ENCODE data around the gene OR4D10. TPM values are rescaled to one million over a fixed set of nuclear protein-coding genes. Genes with fewer than 3 reads are reported as not detected.
A peak's percentile ranks its signal among the peaks of the same experiment; 100 is the strongest.
"Not testable (repeated sequence)": the region's sequence is repeated elsewhere in the genome, so short reads cannot be mapped to it uniquely, and the experiment has no call there.

OR4D10 gene
- total RNA-seq, 4 donors from 2014 or later: not detected

DNA sequence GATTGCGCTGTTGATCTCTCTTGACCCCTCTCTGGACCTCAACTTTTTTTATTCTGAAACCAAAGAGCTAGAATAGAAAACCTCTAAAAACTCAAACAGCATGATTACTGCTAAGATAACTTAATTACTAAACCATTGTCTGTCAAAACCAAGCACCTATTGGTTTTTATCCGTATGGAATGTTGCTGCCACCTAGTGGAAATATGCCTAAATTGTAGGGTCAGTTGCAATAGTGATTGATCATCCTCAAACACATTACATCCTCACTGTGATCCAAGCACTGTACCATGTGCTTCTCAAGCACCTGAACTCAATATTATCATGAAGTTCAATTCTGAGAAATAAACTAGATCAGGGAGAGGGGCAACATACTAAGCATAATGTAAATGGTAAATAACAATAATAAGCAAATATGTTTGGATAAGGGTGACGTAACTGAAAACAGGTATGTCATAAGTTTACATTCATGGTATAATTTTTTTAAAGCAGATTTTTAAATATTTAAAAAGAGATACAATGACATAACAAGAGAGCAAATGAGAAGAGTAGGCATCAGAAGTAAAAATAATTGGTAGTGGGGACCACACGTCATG is 43.1 kb upstream of the OR4D10 start:
- WGBS: 62% methylated on average over 4 of the region's 4 CpGs
- Histone ChIP-seq H3K4me1 (no peaks in the 10 kb centered on the region), H3K4me3 (no peak overlapping the region), H3K36me3 (no peaks in the 10 kb centered on the region), H3K9me3 (no peaks in the 10 kb centered on the region), H3K27me3 (no peaks in the 10 kb centered on the region), H3K27ac (replicated peaks in 1 of 4) (no peak overlapping the region)
- no peak for DNase-seq (ENCODE audit: extremely low spot score)
- intact Hi-C loops (cut with DNase I): loop anchor here (10.0 kb wide), 2 partner anchors 225 to 255 kb away; partner anchors contain the start of gene DTX4
- TF ChIP-seq EP300 (IDR thresholded peaks at IDR 0.05): no peak
- TF ChIP-seq POLR2AphosphoS5 (IDR thresholded peaks at IDR 0.05): no peak
- no peak for TF ChIP-seq POLR2A (IDR thresholded peaks at IDR 0.05; ENCODE audit: low read depth)
- TF ChIP-seq, protein P1, sequence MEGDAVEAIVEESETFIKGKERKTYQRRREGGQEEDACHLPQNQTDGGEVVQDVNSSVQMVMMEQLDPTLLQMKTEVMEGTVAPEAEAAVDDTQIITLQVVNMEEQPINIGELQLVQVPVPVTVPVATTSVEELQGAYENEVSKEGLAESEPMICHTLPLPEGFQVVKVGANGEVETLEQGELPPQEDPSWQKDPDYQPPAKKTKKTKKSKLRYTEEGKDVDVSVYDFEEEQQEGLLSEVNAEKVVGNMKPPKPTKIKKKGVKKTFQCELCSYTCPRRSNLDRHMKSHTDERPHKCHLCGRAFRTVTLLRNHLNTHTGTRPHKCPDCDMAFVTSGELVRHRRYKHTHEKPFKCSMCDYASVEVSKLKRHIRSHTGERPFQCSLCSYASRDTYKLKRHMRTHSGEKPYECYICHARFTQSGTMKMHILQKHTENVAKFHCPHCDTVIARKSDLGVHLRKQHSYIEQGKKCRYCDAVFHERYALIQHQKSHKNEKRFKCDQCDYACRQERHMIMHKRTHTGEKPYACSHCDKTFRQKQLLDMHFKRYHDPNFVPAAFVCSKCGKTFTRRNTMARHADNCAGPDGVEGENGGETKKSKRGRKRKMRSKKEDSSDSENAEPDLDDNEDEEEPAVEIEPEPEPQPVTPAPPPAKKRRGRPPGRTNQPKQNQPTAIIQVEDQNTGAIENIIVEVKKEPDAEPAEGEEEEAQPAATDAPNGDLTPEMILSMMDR (IDR thresholded peaks at IDR 0.05): peak; percentile 28 to 56 (median 35)

DNA sequence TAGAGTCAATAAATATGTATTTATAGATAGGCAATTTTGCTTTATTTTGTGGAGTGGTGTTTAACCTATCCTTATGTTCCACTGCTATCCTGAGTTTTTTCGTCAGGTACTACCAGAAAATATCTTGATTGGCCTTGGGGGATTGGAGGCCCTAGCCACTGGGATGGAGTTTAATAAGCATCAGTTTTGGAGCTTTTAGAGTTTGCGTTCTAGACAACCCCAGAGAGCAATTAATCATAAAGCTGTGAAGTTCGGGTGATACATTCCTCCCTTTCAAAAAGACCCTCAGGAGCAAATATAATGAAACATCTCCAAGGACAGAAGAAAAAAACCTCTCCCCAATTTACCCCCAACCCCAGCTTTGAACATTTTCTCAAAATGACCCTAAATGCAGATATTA is 36.9 kb upstream of the OR4D10 start, which contains the start of gene OR5A1:
Gene OR5A1 (plus strand): TSS at position 301 of the 400 bp plus-strand sequence. CDS start 6,700 bp downstream, outside the sequence.
- no peak within 1 kb of the TSS for H3K27ac ChIP-seq (replicated peaks in 1 of 4)
- no peak within 1 kb of the TSS for H3K4me3 ChIP-seq
- intact Hi-C loops (cut with DNase I): loop anchor here (10.0 kb wide), 2 partner anchors 231 to 261 kb away; partner anchors contain the start of gene DTX4
- TF ChIP-seq, protein P1 (IDR thresholded peaks at IDR 0.05): no peak
- no peak for TF ChIP-seq EP300 (IDR thresholded peaks at IDR 0.05)
- no peak for TF ChIP-seq POLR2A (IDR thresholded peaks at IDR 0.05; ENCODE audit: low read depth)
- TF ChIP-seq POLR2AphosphoS5 (IDR thresholded peaks at IDR 0.05): no peak
- DNase-seq (ENCODE audit: extremely low spot score): no peak
- H3K36me3 ChIP-seq: no peaks in the 10 kb centered on the region
- WGBS: 72% methylated on average over 3 of the region's 3 CpGs
- no peaks in the 10 kb centered on the region for H3K4me1 ChIP-seq
- no peaks in the 10 kb centered on the region for H3K9me3 ChIP-seq
- H3K27me3 ChIP-seq: no peaks in the 10 kb centered on the region

DNA sequence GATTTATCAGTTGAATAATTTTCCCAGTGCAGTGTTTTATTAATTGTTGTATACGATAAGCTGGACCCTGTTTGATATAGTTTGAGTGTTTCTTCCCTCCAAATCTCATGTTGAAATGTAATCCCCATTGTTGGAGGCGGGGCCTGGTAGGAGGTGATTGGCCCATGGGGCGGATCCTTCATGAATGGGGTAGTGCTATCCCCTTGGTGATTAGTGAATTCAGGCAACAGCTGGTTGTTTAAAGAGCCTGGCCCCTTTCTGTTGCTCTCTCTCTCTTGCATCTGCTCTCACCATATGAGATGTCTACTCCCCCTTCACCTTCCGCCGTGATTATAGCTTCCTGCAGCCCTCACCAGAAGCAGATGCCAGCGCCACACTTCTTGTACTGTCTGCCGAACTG is 35.3 kb upstream of the OR4D10 start:
- WGBS: 83% methylated on average over 7 of the region's 7 CpGs
- Histone ChIP-seq H3K4me3 (no peak overlapping the region), H3K4me1 (no peaks in the 10 kb centered on the region), H3K36me3 (no peaks in the 10 kb centered on the region), H3K27me3 (no peaks in the 10 kb centered on the region), H3K27ac (replicated peaks in 1 of 4) (no peak overlapping the region), H3K9me3 (no peaks in the 10 kb centered on the region)
- no peak for DNase-seq (ENCODE audit: extremely low spot score)
- TF ChIP-seq, protein P1 (IDR thresholded peaks at IDR 0.05): no peak
- TF ChIP-seq POLR2A (IDR thresholded peaks at IDR 0.05; ENCODE audit: low read depth) (no peak), POLR2AphosphoS5 (IDR thresholded peaks at IDR 0.05) (no peak), EP300 (IDR thresholded peaks at IDR 0.05) (no peak)
- intact Hi-C loops (cut with DNase I): loop anchor here (10.0 kb wide), 2 partner anchors 233 to 263 kb away; partner anchors contain the start of gene DTX4

DNA sequence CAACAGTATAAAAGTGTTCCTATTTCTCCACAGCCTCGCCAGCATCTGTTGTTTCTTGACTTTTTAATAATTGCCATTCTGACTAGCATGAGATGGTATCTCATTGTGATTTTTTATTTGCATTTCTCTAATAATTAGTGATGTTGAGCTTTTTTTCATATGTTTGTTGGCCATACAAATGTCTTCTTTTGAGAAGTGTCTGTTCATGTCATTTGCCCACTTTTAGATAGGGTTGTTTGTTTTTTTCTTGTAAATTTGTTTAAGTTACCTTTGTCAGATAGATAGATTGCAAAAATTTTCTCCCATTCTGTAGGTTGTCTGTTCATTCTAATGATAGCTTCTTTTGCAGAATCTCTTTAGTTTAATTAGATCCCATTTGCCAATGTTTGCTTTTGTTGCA is 27.5 kb upstream of the OR4D10 start:
- H3K4me1 ChIP-seq; intact Hi-C loops (cut with DNase I); H3K36me3 ChIP-seq; DNase-seq (ENCODE audit: extremely low spot score); H3K27me3 ChIP-seq; H3K27ac ChIP-seq (replicated peaks in 1 of 4); H3K4me3 ChIP-seq: not testable (repeated sequence)
- whole genome bisulfite sequencing: 83% methylated on average over 1 of the region's 1 CpG
- peaks cover 0 to 12% (median 0%) of the 10 kb centered on the region in 4 donors for H3K9me3 ChIP-seq

DNA sequence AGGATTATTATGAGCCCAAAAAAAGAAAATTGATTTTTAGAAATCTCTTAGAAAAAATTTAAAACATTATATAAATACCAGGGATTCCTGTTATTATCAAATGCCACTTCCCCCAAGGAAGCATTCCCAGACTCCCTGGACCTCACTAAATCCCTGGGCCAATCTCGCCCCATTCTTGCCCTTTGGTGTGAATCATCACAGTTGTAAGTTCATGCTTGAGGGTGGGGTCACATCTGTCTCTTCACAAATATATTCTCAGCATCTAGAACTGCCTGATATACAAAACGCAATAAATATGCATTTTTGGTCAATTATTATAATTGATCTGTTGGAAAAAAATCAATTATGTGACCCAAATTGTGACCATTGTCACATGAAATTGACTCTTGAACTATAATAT is 24.6 kb upstream of the OR4D10 start:
- Histone ChIP-seq H3K27ac (replicated peaks in 1 of 4) (no peak overlapping the region), H3K4me1 (no peaks in the 10 kb centered on the region), H3K4me3 (no peak overlapping the region), H3K36me3 (no peaks in the 10 kb centered on the region), H3K27me3 (no peaks in the 10 kb centered on the region), H3K9me3 (peaks cover 0 to 12% (median 0%) of the 10 kb centered on the region in 4 donors)
- TF ChIP-seq EP300 (IDR thresholded peaks at IDR 0.05): no peak
- TF ChIP-seq POLR2A (IDR thresholded peaks at IDR 0.05; ENCODE audit: low read depth): no peak
- no peak for TF ChIP-seq POLR2AphosphoS5 (IDR thresholded peaks at IDR 0.05)
- TF ChIP-seq, protein P1 (IDR thresholded peaks at IDR 0.05): no peak
- 76% methylated on average over 2 of the region's 2 CpGs for WGBS
- intact Hi-C loops (cut with DNase I): no loop called here
- DNase-seq (ENCODE audit: extremely low spot score): no peak

Data from esophagus muscularis mucosa (tissue), 4 donors.